UCSD-AML1 (cell line): ENCODE measurements around the gene MUSK.
"Not testable (repeated sequence)": the region's sequence is repeated elsewhere in the genome, so short reads cannot be mapped to it uniquely, and the experiment has no call there.

Experiments
- DNase-seq: peaks from one replicate; lab custom pipeline; 2025; ENCODE audit not compliant: unreplicated experiment; lab: John Stamatoyannopoulos, UW

MUSK gene

GRCh38 chr9:110691002-110691549 is 22.5 kb downstream of the MUSK start:
- DNase-seq = no peak

DNA sequence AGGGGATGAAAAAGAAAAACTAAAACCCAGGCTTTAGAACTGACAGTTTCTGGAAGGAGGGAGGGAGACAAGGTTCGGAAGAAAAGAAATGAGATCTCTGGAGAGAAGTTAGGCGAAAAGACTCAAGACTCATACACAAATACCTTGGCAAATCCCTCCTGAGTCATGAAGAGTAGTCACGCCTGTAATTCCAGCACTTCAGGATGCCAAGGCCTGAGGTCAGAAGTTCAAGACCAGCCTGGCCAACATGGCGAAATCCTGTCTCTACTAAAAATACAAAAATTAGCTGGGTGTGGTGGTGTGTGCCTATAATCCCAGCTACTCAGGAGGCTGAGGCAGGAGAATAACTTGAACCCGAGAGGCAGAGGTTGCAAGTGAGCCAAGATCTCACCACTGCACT is 27.3 kb downstream of the MUSK start:
- DNase-seq = not testable (repeated sequence)

DNA sequence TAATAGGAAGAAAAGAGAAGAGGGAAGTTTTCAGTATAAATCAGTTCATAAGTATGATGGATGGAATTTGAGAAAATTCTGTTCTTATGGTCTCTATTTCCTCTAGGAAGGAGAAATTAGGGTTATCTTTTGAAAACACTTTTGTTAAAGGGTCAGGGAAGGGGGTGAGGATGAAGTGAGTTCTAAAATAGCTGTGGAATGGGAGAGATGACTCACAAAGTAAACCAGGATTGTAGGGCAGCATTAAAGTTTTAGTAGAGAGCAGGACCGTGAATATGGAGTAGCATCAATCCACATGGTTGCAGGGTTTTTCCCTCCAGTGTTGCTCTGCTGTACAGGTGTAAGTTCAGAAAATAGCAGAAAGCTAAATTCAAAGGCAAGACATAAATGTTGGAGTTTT is 32.4 kb downstream of the MUSK start:
- DNase-seq = no peak

GRCh38 chr9:110703669-110704068 is 35.1 kb downstream of the MUSK start:
- DNase-seq = no peak

GRCh38 chr9:110707419-110707818 is 38.8 kb downstream of the MUSK start:
- no peak for DNase-seq

DNA sequence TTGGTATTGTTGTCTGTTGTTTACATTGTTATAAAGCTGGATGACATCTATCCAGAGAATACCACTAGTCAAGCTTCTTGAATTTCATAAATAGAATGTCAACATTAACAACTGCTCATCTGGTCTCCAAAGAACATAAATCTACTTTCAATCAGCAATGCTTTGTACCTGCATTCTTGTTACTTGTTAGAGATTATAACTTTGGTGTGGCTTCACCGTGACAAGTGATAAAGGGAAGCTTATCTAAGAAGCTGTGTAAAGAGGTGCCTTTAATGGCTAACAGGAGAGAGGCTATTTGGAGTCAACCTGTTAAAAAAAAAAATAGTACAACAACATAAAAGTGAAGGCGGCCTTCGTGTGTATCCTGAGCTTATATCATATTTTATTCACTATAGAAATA is 41.8 kb downstream of the MUSK start:
- DNase-seq = no peak

- no peak for DNase-seq
Measured at GRCh38 chr9:110712955-110713354, 44.4 kb downstream of the MUSK start.

GRCh38 chr9:110714314-110714713 is 45.7 kb downstream of the MUSK start:
- no peak for DNase-seq

DNA sequence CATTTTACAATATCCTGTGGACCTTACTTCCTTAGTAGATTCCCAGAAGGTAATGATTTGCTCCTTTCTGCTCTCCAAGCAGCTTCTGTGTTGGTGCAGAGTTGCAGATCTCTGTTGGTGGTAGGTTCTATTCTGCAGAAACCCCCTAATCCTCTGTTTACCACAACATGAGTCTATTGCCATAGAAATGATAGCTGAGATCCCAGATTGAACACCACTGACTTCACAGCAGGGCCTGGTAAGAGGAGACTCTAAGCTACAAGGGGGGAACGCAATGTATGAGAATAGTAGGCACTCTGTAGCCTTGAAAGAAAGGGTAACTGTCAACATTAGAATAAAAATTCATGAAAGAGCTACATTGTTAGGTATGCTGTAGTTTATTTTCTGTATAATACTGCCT is 59.5 kb downstream of the MUSK start:
- DNase-seq = no peak

DNA sequence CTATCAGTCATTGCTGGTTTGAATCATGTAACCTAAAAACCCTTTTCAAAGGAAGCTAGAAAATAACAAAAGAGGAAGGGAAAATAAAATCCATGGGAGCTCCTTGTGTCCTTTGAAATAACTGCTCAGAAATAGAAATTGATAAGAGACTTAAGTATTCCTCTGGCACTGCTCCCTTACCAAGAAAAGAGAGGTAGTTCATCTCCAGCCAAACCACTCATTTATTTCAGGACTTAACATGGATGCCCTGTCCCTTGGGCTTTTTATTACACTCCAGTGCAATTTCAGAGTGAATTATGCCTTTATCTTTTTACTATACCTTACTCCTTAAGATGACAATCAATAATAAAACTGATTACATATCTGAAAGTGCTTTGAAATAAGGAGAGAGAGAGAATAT is 61.0 kb downstream of the MUSK start:
- no peak for DNase-seq

GRCh38 chr9:110731437-110732028 is 62.9 kb downstream of the MUSK start:
- DNase-seq = no peak

GRCh38 chr9:110738982-110739381 is 70.4 kb downstream of the MUSK start:
- no peak for DNase-seq

DNA sequence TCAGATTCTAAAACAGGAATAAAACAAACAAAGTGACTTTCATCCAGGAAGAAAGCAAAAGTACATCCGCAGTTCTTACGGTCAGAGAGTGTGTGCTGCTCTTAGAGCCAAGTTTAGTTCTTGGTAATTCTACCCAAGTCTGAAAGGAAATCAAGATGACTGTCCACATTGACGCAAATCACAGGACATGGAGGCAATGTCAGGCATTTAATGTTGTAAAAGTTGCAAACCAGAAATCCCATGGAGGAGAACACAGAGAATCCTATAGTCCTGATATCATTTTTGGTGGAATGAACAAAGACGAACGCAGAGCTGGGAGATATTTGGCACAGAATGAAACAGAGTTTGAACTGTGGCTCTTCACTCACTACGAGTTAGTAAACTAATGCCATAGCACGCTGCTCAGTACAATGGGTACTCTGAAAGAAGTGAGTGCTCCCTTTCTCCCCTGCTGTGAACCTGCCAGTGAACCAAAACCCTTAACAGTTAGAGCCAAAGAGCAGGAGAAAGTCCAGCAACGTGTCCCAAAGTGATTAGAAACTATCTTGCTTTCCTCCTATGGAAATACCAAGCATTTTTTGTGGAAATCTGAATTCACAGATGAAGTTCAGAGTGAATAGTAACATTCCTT is 74.3 kb downstream of the MUSK start:
- no peak for DNase-seq

DNA sequence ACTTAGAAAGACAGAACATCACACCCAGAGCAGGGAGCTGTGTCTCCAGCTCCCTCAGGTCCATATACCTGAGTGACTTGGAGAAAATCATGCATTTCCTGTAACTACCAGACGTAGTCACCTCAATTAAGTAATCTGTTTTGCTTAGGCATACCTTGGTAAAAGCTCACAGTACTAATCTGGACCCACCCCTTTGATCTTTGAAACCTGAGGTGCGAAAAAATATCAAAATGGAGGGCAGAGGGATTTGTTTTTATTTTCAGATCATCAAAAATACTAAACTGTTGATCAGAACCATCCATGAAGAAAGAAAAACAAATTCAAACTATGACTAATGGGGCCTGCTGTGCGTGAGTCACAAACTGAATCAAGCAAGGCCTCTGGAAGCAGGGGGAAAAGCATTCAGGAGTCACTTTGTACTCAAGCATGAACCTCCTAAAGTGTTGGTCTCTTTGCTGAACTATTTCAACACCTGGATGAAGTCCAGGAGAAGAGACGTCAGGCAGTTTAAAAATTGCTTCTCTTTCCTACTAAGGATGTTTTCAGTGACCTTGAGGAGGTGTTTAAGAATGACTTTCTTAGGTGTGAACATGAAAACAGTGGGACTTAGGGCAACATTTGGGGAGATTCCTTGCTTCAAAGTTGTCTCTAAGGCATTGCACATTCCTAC is 76.3 kb downstream of the MUSK start:
- no peak for DNase-seq

GRCh38 chr9:110745676-110746075 is 77.1 kb downstream of the MUSK start:
- DNase-seq = no peak

DNA sequence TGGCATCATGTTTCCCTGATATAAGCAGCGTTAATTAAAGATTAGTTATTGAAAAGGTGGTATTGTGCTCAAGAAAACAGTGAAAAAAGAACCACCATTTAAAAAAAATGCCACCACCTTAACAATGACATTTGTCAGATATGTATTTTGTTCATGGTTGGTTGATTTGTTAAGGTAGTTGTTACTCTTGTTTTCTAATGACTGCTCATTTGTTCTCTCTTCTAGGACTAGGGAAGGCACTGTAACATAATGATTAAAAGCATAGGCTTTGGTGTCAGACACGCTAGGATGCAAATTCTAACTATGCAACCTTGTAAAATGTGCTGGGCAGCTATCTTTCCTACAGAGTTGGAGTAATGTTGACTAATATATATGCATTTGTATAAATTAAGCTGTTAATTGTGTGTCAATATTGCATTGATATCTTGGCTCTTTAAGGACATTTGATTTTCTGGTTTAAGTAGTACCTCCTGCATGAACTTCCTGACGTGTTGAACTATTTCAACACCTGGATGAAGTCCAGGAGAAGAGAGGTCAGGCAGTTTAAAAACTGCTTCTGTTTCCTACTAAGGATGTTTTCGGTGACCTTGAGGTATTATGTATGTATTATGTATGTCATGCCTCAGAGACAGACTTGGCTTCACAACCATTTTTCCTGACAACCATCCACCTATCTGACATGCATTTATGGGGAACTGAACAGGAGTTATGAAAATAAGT is 77.8 kb downstream of the MUSK start:
- DNase-seq = no peak

DNA sequence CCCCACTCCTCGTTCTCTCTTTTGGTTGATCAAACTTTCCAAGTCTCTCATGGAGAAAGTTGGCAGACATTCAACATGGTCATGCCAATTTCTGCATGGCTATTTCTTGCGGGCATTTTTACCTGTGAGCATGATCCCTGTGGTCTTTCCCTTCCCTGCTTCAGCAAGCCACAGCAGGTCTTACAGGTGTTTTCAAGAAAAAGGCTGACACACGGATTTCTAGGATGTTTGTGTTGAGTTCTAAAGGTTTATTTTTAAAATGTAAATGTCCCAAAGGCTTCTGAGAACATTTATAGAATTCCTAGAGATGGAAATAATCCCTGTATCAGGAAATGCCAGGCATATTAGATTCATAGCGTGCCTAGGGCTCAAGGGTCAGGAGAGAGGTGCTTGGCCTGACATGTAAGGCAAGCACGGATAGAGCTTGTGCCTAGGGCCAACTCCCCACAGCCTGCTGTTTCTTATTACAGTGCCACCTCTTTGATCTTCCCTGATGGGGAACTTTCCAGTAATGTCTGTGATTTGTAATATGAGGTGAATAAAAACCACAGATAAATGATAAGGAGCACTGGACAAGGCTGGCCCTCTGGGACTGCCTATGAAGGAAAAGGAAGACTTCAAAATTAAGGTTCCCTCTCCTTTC is 79.8 kb downstream of the MUSK start:
- no peak for DNase-seq

DNA sequence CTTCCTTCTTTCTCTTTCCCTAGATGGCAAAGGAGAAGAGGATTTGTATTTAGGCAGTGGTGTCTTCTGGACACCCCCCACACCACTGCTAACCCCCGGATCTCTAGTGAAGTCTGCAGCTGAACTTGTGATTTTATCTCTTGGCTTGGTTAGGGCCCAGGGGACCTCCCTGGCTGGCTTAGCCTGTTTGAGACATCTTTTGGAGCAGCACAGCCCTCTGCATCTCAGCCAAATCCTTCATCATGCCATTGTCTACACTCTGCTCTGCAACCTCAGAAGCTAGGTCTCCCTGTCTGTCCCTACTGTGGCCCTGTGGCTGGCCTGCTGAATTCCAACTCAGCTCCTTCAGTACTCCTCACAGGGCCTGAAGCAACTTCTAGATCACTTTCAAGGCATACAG is 81.7 kb downstream of the MUSK start:
- no peak for DNase-seq

GRCh38 chr9:110751971-110752370 is 83.4 kb downstream of the MUSK start:
- DNase-seq = no peak

GRCh38 chr9:110752766-110753165 is 84.2 kb downstream of the MUSK start:
- DNase-seq = no peak

DNA sequence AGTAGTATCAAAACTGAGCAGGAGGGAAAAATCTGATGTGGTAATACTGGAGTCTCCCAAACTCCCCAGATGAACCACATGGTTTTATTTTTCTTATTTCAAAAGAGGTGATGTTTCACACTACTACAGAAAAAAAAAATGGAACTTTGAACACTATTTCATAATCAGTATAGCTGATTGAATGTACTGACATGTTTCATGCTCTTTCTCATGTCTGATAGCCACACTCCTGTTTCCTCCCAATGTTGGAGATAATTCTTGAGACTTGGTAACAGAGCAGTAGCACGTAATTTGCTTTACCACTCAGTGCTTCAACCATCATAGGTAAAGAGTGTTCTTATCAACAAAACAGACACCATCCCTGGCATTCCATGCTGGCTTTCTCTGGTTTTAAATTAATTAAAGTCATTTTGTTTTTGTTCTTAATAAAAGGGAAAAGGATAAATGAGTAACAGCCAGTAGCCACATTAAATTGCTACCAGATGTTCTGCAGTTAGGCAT is 85.2 kb downstream of the MUSK start:
- no peak for DNase-seq
